Activated CD8-positive, alpha-beta memory T cell treated with anti-CD3 and anti-CD28 coated beads, Interleukin-2, amount 50 U/mL, for 4 hours (primary cell): Measurements from ENCODE around the gene PHF24.

Experiments used
- DNase-seq: peaks from one replicate; pipeline ENCODE4 v3.0.0-alpha.2; 2020

Gene PHF24

GRCh38 chr9:34984049-34984448, 26.0 kb downstream of the PHF24 start:
- no peak for DNase-seq

GRCh38 chr9:34985311-34985899, 27.3 kb downstream of the PHF24 start:
- DNase-seq, result peak; percentile 60

DNA sequence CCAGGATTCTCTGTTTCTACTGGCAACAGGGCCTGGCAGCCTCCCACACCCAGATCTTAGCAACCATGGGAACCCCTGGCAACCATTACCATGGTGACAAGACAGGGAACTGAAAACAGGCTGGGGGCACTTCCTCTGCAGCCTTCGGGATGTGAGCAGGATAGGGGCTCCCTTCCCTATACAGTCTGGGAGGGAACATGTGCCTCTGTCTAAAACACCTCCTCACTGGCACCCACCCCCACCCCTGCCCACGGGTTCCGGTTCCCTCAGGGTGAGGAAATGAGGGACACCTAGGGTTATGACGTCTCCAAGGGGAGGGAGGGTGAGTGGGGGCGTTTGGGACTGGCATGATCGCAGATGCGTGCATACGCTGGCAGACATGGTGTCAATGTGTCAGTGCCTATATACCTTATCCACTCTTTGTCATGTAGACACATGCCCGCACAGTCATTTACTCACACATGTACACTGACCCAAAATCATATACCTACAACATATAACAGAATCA, 28.5 kb downstream of the PHF24 start:
- DNase-seq, result peak; percentile 66

GRCh38 chr9:34987160-34987901, 29.2 kb downstream of the PHF24 start:
- DNase-seq, result peak; percentile 29

DNA sequence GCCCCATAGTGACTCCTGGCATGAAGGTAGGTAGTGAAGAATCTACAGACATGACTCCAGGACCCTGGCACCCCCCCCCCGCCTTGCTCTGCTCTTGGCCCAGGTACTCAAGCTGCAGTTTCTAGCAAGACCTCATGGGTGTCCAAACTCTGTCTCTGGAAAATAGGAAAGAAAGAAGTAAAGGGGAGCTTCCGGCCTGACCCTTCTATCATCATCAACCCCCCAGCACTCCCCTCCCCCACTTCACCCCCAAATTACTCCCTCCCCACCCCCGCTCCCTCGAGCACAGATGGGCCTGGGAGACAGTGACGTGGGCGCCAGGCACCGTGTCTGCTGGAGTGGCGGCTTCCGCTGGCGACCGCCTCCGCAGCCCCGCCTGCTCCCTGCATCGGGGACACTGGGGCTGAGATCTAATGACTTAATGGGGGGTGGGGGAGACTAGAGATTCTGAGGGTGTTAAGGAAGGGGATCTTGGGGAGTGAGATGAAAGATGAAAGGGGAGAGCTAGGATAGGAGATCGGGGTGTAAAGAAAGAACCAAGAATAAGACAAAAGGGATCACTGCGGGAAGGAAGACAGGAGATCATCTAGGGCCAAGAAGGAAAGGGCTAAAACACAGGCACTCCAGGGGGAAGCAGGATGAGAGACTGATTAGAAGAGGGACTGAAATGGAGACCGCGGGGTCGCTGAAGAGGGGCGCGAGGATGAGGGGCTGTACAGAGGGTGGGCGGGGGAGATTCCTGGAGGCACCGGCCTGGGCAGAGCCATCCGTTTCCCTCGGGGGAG, 30.3 kb downstream of the PHF24 start:
- peak; percentile 66 for DNase-seq

GRCh38 chr9:34989003-34989945, 31.2 kb downstream of the PHF24 start, which contains the start of gene DNAJB5:
TSS of gene DNAJB5 (plus strand) at chr9:34989745. CDS start at chr9:34990631, 886 bp downstream.
- DNase-seq, result peak; percentile 94

GRCh38 chr9:34989946-34990635, 32.0 kb downstream of the PHF24 start:
- peak; percentile 55 for DNase-seq

DNA sequence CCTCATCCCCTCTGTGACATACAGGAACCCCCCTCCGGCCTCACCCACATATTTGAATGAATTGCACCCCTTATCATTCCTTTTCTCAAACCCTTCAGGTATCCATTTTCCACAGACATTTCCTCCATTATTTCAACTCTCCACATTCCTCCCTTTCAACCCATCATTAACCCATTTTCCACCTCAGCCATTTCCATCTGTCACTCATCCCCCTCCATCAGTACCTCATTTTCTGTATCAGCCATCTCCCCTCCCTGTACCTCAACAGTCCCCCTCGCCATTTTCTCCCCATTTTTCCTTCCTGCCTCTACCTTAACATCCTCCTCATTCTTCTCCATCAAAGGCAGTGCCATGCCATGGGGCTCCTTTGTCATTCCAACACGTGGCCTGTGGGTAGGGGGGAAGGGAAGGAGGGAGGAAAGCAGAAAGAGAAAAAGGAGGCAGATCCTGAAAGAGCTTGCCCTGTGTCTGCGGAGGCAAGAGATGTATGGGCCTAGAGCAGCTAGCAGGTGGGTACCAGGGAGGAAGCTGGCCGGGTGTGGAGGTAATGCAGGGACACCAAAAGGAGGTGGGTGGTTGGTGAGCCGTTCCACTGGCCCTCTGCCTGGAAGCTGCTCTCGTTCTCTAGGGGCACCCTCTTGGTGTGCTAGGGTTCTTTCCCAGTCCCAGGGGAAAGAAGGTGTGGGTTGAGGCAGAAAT, 33.0 kb downstream of the PHF24 start:
- DNase-seq, result no peak

DNA sequence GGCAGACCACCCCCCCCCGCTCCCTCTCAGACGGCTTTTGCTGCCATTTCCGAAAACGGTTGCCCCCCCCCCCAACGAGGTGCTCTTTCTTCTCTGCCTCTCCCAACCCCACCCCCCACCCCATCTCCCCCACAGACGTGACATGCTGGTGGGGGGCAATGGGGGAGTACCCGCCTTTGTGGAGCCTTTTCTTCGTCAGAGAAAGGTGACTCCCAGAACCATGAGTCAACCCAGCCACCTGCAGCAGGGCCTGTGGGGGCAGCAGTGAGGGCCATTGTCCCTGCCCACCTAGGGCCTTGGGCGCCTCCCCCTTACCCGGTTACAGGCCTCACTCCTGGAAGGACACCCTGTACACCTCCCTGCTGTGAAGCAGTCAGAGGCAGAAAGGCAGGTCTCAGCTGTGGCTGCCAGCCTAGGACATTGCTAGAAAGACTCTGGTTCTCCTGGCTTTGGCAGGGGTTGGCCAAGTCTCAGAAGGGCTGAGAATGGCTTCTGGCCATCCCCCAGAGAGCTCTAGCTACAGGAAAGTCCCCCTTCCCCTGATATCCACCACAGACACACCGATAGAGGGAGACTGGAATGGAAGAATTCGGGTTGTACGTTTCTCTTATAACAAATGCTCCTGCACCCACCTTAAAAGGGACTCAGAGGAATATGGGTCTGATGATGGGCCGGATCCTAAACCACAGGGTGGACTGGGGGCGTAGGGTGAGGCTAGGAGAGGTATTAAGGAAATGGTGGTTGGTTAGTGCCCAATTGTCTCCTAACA, 33.7 kb downstream of the PHF24 start:
- DNase-seq, result peak; percentile 41

GRCh38 chr9:34992376-34992951, 34.4 kb downstream of the PHF24 start:
- peak; percentile 69 for DNase-seq

GRCh38 chr9:34993502-34994259, 35.6 kb downstream of the PHF24 start:
- DNase-seq, result no peak

- no peak for DNase-seq
Measured at GRCh38 chr9:34994260-34994899, 36.3 kb downstream of the PHF24 start.

- no peak for DNase-seq
Measured at GRCh38 chr9:34994900-34995669, 37.0 kb downstream of the PHF24 start.

- DNase-seq, result no peak
Measured at GRCh38 chr9:34995670-34996060, 37.6 kb downstream of the PHF24 start.

- no peak for DNase-seq
Measured at GRCh38 chr9:34996181-34996904, 38.3 kb downstream of the PHF24 start.

DNA sequence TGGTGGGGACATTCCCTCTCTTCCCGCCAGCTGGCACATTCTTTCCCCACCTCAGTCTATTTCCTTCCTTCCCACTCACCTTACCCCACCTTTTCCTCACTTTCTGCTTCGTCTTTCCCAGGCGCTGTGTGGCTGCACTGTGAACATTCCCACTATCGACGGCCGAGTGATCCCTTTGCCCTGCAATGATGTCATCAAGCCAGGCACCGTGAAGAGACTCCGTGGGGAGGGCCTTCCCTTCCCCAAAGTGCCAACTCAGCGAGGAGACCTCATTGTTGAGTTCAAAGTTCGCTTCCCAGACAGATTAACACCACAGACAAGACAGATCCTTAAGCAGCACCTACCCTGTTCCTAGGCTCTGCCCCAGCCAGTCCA, 38.8 kb downstream of the PHF24 start:
- no peak for DNase-seq

DNA sequence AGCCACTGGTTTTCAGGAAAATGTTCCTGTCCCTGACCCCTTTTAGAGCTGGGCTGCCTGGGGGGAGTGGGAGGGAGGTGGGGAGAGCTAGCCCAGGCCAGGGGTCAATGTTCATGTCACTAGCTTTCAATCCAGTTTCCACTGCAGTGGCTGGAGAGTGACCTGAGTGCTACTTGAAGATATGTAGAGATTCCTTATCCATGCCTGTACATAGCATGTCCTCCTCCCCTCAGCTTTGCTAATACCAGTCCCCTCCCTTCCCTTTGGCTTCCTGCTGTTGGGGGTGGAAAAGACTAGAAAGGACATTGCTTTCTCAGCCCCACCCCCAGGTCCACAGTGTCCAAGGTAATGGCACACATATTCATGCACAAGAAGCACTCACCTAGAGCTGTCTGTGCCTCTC, 39.3 kb downstream of the PHF24 start:
- no peak for DNase-seq
